NCI-H226 (cell line): ENCODE measurements around the gene ZMYND8.
"Not testable (repeated sequence)": the region's sequence is repeated elsewhere in the genome, so short reads cannot be mapped to it uniquely, and the experiment has no call there.

Experiments used
- DNase-seq: peaks from one replicate; pipeline ENCODE4 v3.0.0-alpha.2; 2015

The ZMYND8 gene

DNA sequence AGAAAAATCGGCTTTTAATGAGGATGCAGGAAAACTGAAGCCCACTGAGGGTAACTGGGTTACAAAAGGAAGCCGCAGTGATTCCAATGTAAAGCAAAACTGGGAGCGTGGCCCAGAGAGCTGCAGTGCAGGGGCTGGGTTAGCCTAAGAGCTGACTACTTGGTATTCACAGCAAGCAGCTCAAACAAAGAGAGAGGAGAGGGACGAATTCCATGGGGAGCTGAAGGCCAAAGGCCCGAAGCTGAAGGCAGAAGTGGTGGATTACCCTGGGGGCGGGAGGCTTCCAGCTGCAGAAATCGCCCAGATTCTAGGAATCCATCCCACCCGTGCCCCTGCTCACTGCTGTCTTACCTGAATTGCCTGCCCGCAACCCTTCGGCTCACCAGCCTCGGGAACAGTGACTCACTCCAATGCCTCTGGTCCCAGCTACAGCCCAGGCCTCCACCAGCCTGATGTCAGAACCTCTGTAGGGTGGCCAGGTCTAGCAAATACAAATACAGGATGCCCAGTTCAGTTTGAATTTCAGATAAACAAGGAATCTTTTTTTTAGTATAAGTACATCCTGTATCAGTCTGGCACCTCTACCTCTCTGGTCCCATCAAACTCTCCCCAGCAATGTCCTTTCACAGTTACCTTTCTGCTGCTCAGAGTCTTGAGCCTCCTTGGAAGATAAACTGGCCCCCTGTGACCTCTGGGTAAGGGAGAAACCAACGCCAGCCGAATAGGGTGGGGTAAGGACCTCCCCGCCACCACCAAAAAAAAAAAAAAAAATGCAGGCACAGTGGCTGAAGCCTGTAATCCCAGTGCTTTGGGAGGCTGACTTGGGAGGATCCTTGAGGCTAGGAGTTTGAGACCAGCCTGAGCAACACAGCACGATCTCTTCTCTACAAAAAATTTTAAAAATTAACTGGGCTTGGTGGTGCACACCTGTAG is 14.6 kb upstream of the ZMYND8 start:
- no peak for DNase-seq

DNA sequence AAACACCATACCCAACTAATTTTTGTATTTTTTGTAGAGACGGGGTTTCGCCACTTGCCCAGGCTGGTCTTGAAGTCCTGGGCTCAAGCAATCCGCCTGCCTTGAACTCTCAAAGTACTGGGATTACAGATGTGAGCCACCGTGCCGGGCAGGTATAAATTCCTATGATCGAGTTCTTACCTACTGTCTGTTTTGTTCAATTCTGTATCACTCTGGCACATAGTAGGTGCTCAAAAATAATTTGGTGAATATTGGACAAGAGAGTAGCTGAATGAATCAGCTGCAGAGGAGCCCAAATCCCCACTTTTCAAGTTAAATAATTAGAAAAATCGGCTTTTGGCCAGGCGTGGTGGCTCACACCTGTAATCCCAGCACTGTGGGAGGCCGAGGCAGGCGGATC is 13.7 kb upstream of the ZMYND8 start:
- no peak for DNase-seq

DNA sequence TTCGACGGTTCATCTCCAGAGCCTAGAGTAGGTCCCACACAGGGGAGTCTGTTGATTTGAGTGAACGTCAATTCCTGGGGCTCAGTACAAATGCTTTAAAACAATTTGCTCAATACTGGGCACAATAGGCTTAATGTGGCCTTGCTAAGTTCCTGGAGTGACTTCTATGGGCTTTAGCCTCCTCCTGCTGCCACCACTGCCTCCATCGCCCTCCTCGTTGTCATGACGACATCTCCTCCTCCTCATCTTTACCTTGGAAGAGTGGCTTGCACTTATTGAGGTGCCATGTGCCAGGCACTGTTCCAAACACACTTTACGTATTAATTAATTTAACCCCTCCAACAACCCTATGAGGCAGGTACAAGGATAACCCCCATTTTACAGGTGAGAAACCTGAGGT is 11.8 kb upstream of the ZMYND8 start:
- no peak for DNase-seq

DNA sequence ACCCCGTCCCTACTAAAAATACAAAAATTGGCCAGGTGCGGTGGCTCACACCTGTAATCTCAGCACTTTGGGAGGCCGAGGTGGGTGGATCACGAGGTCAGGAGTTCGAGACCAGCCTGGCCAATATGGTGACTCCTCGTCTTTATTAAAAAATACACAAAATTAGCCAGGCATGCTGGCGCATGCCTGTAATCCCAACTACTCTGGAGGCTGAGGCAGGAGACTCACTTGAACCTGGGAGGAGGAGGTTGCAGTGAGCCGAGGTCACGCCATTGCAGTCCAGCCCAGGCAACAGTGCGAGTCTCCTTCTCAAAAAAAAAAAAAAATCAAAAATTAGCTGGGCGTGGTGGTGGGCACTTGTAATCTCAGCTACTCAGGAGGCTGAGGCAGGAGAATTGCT is 9.8 kb upstream of the ZMYND8 start:
- not testable (repeated sequence) for DNase-seq

DNA sequence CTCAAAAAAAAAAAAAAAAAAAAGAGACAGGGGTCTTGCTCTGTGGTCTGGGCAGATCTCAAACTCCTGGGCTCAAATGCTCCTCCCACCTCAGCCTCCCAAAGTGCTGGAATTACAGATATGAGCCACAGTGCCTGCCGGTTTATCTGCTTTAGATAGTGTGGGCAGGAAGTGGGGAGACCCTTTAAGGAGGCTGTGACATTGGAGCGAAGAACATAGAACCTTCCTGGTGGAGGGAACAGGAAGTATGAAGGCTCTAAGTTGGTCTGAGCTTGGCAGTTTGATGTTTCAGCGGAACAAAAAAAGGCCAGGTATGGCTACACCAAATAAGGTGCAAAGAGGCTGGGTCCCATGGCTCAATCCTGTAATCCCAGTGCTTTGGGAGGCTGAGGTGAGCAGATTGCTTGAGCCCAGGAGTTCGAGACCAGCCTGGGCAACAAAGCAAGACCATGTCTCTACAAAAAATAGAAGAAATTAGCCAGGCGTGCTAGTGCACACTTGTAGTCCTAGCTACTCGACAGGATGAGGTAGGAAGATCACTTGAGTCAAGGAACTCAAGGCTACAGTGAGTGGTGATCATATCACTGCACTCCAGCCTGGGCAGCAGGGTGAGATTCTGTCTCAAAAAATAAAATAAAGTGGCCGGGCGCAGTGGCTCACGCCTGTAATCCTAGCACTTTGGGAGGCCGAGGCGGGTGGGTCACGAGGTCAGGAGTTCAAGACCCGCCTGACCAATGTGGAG is 8.7 kb upstream of the ZMYND8 start:
- DNase-seq, result peak; percentile 42

DNA sequence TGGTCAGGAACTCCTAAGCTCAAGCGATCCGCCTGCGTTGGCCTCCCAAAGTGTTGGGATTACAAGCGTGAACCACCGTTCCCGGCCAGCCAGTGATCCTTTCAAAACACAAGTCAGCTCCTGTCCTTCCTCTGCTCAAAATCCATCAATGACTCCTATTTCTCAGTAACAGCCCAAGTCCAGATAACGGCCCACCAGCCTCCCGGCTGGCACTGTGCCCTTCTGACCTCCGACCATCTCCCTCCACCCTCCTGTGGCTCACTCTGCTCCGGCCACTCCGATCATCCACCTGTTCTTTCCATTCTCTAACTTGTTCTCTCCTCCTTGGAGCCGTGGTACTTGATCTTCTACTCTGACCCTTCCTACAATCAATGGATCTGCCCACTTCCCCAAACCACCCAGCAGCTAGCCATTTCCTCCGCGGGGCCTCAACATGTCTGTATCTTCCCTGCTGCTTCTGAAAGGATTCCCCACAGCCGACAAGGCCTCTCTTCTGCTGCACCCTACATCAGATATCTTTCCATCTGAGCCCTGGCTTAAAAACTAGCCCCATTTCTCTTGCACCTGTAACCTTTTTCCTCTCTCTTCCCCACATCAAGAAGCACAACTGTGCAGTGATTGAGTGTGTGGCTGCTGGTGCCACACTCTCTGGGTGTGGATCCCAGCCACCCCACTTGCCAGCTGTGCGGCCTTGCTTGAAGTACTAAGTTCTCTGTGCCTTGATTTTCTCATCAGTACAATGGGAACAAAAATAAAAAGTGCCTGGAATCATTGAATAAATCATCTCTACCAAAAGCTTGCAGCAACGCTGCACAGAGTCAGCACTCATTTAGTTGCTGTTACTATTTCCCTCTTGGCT is 6.1 kb upstream of the ZMYND8 start:
- DNase-seq, result no peak

DNA sequence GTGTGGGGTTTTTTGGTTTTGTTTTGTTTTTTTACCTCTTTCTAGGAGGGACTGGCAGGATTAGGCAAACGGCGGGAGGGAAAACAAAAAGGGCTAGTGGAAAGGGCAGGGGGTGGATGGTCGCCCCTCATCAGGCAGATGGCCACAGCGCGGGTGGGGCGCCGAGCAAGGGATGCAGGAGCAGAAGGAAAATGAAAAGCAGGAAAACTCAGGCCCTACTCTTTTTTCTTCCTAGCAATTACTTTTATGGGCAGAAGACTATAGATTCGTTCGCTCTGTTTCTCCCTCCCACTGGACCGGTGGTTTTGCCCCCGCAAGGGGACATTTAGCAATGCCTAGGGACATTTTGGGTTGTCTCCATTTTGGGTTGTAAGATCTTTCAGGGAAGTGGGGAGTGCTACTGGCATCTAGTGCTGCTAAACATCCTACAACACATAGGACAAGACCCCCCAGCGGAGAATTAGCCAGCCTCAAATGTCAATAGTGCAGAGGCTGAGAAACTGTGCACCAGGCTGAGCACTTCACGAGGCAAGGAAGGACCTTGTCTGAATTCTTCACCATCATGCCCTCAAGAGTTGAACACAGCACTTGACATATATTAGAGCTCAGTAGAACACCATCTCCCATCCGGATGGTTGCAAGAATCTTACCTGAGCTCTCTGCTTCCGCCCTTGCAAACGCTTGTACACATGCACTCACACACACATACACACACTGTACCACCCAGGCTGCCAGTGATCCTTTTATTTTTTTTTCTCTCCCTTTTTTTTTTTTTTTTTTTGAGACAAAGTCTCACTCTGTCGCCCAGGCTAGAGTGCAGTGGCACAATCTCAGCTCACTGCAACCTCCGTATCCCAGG is 4.8 kb upstream of the ZMYND8 start:
- no peak for DNase-seq

DNA sequence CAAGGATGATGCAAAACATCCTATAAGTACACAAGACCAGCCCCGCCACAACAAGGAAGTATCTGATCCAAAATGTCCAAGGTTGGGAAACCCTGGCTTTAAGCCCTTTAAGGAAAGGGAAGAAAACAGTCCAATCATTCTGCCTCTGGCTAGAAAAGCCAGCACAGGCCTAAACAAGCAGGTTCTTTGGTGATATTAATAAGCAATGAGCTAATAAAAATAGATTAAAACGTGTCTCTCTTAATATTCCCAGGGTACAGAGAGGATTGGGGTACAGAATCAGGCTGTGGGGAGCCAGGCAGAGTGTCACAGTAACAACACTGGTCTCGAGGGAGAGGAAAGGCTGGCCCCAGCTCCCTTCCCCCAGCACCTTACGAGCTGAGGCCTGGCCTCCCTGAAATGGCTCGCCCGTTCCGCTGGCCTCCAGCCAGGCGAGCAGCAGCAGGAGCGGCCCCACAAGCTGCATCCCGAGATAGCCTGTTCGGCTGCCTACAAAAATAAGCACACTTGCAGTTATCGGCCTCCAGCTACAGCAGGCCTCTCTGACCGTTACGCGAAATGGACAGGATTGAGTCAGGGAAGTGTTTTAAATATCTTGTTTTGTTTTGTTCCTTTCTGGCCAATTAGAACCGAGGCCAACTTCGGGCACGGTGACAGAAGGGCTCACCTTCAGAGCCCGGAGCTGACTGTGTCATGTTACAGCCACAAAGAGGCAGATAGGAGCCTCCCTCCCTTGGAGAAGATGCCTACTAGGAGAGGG is 4.0 kb upstream of the ZMYND8 start:
- peak; percentile 96 for DNase-seq

DNA sequence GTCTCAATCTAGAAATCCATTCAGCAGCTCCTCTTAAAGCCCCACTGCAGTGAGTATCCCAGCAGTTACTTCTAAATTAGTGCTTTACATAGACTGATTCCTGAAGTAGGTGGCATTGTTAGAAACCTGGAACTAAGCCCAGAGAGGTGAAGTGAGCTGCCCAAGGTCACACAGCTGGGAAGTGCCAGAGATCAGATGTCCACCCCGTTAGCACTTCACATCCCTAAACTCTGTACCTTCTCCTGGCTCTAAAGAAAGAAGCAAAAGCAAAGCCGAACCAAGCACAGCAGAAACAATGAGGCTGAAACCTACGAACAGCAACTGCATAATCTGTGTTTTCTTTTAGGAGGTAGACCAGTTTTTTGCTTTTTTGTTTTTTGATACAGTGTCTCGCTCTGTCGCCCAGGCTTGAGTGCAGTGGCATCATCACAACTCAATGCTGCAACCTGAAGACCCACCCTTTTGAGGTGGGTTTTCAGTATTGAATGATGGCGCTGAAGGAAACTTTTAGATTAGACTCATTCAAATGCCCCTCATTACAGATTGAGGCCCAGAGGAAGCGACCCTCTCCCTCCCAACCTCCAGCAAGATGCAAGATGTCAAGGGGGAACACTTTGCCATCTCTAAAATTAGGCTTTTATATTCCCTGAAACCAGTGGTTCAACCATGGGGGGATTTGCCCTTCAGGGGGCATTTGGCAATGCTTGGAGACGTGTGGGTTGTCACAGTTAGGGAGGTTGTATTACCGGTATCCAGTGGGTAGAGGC is 3.2 kb upstream of the ZMYND8 start:
- DNase-seq, result no peak

DNA sequence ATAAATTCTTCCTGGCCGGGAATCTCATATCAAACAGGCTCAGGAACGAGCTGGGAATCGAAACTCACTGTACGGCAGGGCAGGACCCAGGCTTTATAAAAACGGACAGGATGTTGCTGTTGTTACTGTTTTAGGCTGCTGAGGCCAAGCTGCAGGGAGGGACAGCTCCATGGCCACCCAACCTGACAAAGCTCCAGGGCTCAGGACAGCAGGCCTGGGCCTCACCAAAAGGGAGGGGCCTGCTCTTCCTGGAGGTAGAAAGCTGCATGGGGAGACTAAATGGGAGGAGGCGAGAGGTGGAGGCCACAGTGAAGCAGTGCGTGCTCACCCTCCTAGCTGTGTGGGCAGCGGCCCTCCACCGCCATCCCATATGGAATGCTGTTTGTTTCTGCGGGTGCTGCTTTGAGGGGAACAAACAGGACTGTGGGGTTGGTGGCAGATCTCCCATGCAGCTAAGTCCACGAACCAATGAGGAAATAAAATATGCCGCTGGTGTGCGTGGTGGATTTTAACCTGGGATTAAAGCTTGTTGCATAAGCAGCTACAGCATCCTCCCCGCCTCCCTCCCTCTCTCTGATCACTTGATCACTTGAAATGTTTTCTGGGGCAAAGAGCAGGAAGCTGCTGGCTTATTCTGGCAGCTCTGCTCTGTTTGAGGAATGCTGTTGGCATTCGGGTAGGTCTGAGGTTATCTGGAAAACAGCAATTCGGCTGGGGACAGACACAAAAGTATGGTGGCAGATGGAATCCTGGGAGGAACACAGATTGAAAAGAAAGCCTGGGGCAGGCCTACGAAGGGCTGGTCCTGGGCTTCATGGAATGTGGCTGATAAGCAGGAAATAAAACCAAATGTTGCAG is 2.4 kb upstream of the ZMYND8 start:
- DNase-seq, result peak; percentile 97

DNA sequence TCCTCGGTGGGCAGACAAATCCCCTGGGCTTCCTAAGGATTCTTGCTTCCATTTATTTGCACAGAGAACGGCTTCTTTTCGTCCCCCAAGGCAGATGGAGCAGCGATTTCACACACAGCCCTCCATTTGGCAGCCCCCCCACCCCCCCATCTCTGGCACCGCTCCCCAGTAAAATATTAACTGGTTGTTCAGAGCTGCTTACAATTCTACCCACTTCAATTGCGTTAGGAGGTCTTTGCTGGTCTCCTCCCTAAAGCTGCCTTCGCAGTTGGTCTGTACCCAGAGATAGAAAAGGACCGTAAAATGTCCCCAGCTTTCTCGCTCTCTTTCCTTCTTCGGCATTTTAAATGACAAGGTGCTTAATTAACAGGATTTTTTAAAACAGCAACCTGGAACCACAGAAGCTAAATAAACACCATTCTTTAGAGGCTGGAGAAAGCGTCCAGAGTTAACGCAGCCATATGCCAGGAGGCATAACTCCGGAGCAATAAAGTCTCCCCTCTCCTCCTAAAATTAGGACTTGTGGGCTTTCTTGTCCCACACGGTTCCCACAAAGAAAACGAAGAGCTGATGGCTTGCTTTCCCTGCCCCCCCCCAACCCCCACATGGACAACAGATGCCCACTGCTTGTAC is 1.7 kb upstream of the ZMYND8 start:
- no peak for DNase-seq

DNA sequence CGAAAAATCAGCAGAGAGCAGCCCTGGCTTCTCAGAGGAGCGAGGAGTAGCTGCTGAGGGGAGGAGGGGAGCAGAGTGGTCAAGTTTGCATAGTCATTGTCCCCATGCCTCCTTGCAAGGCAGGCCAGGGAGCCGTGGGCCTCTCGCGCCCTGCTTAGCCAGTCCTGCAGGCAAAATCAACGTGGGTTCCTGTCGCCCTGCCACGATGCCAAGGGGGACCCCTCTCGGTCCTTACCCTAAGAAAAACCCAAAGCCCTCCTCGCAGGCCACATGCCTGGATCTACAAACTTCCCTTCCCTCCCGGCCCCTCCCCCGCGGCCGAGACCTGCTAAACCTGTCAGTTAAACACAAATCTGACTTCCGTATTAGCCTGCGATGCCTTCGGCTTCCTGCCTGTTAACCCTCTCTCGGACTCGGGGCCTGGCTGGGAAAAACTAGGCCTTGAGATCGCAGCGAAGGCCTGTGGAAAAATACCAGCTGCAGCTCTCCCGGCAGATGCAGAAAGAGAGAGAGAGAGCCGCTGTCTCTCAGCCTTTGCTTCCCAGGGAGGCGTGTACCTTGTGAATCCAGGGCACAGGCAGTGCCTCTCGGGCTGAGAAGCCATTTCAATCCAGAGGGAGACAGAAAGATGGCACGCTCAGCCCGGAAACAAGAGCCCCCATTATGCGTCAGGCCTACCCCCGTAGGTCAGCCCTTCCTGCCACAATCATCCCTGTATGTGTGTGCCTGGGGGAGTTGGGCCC is 968 bp upstream of the ZMYND8 start:
- peak; percentile 99 for DNase-seq

DNA sequence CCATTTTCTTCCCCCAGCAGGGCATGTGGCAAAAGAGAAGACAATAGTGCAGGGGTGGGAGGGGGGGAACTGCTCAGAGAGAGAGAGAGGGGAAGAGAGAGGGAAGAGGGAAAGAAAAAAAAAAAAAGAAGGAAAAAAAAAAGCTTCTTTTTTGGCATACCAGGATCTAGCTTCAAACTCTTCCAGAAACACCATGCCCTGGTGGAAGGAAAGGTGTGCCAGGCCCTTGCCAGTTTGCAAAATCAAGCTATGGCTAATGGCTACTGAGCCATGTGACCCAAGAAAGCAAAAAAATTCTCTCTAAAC is 326 bp downstream of the ZMYND8 start:
- no peak for DNase-seq

DNA sequence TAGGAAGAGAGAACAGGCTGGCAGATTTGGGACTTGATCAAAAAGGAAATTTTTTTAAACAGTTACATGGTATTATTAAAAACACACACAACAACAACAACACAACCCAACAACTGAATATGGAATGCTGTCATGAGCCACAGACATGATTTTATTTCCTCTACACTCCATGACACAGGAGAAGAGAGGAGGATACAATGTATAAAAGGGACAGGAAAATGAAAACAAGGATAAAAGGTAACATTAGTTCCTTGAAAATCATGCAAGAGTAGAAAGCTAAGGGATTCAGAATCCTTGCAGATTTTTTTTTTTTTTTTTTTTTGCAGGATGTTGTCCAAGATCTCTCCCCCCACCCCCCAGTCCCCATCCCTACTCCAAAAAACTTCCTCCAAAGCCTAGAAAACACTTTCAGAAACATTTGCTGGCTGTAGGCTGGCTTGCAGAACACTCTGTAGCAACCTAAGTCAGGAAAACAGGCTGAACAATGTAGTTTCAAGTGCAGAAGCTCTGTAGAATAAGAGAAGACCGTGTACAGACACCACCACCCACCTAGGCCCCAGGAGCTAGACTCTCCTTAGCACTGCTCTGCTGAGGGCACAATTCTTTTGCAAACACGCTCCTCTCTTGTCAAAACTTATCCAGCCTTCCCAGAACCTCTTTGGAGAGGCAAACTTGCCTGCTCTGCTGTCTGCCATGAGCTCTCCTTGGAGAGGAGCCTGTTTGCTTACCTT is 845 bp downstream of the ZMYND8 start:
- no peak for DNase-seq

DNA sequence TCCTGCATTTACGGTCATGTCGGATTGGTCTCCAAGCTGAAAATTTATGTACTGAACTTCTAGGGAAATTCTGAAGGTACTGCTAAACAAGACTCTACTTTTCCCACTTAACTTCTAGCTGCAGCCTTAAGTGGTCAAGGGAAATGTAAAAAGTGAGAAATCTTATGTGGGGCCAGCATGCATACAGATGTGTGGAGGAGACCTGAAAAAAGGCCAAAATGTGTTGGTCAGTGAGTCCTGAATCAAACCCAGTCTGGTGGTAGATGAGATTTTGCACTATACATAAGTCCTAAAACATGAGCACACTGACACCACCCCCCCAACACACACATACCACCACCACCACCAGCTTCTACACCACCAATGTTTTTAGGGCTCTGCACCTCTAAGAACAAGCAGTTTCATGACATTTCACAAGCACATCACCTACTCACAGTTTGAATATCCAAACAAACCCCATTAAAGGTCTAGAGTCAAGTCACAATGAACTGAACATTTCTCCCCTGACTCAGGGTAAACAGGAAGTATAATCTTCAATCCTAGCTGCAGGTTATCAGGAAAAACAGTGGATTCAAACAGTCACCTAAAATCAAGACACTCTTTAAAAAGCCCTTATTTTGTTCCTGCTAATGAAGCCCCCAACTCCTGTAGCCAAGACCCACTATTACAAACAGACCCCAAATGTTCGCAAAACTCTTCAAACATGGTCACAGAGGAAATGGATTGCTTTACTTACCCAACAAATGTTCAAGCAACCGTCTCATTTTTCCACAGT is 1.6 kb downstream of the ZMYND8 start:
- no peak for DNase-seq

DNA sequence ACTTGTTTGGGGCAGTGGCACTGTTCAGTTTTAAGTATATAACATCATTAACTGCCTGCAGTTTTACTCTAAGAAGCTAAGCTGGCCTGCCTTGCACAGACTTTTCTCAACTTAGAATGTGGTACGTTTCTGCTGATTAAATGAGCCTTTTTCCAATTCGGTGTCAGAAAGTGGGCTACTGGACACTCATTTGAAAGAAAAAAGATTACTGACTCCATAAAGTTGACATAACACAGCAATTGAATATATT is 2.1 kb downstream of the ZMYND8 start:
- no peak for DNase-seq

DNA sequence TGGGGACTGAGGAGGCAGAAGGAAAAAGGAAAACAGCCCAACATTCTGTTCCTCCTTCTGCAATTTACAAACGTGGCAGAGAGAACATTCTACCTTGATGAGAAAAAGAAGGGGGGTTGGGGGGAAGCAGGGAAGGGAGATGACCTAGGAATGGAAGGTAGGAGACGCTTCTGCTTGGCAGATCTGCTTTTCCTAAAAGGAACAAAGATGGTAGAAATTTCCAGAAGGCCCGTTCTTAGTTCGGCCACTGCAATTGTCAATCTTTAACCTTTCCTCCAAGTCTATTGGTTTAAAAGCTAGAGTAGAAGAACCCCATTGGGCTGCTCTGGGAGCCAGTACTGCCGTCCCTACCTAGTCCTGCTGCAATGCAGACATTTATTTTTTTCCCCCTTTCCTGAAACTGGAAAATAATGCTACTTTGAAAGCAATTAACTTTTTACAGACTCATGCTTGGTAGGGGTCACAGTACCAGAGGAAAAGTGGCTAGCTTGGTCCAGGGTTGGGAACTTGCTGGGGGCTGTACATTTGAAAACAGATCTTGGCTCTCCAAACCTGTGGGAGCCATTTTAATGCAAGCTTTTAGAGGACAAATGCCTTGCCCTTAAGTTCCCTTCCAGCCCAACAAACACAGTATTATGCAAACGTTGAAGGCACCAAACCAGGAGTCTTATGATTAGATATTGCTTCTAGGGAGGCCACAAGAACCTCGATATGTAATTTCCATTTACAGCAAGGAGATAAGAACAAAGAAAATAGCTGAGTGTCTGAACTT is 2.6 kb downstream of the ZMYND8 start:
- no peak for DNase-seq
